Mesenchymal stem cell (in vitro differentiated cells and primary cell): ENCODE results near the gene NIPAL3.

ENCODE experiments used
- DNase-seq: peaks from one replicate; pipeline ENCODE4 v3.0.0-alpha.2; 2013
- H2AFZ ChIP-seq: one replicate; pipeline ENCODE4 v1.6.1; 2013; ENCODE audit warnings: low read depth, mild to moderate bottlenecking, control low read depth, inconsistent platforms, low read length, moderate library complexity
- H2AK5ac ChIP-seq: 2 replicates; pipeline ENCODE4 v1.6.1; 2013; ENCODE audit warnings: low read length, moderate library complexity, mild to moderate bottlenecking, inconsistent platforms; ENCODE audit not compliant: severe bottlenecking
- H2BK120ac ChIP-seq: one replicate; pipeline ENCODE4 v1.6.1; 2013; ENCODE audit warnings: low read depth, mild to moderate bottlenecking, inconsistent platforms, low read length, moderate library complexity
- H2BK12ac ChIP-seq, 2 experiments: one replicate each; pipeline ENCODE4 v1.6.1; 2013; ENCODE audit warnings: inconsistent platforms in 2 of 2, low read length in 2 of 2, mild to moderate bottlenecking in 2 of 2, moderate library complexity in 2 of 2, control low read depth in 1 of 2
- H2BK15ac ChIP-seq: one replicate; pipeline ENCODE4 v1.6.1; 2013; ENCODE audit warnings: mild to moderate bottlenecking, low read depth, inconsistent platforms; ENCODE audit not compliant: poor library complexity, severe bottlenecking
- H2BK5ac ChIP-seq: 2 replicates; pipeline ENCODE4 v1.6.1; 2013; ENCODE audit warnings: low read depth, mild to moderate bottlenecking, low read length, control low read depth, inconsistent platforms; ENCODE audit not compliant: poor library complexity, severe bottlenecking
- H3K14ac ChIP-seq, 2 experiments: one replicate each; pipeline ENCODE4 v1.6.1; 2013; ENCODE audit warnings: inconsistent platforms in 2 of 2, low read length in 2 of 2, control low read depth in 1 of 2, mild to moderate bottlenecking in 1 of 2, moderate library complexity in 1 of 2
- H3K18ac ChIP-seq, 2 experiments: one replicate each; pipeline ENCODE4 v1.6.1; 2013; ENCODE audit warnings: inconsistent platforms in 2 of 2, low read length in 2 of 2, control low read depth in 1 of 2, low read depth in 1 of 2, mild to moderate bottlenecking in 1 of 2
- H3K23ac ChIP-seq, 2 experiments: one replicate each; pipeline ENCODE4 v1.6.1; 2013; ENCODE audit warnings: inconsistent platforms in 2 of 2, low read length in 2 of 2, mild to moderate bottlenecking in 2 of 2, moderate library complexity in 2 of 2, control low read depth in 1 of 2
- H3K27ac ChIP-seq: 2 replicates; pipeline ENCODE4 v1.5.1; 2013; ENCODE audit warnings: mild to moderate bottlenecking, moderate library complexity, low read length, control low read depth, inconsistent platforms; ENCODE audit not compliant: poor library complexity, severe bottlenecking
- H3K27me3 ChIP-seq, 2 experiments: 2 replicates each; pipeline versions ENCODE4 v1.6.1 to v1.7.0; 2013; ENCODE audit warnings: low read length in 2 of 2, mild to moderate bottlenecking in 2 of 2, moderate library complexity in 2 of 2, control low read depth in 1 of 2, inconsistent platforms in 1 of 2; ENCODE audit not compliant: control insufficient read depth in 1 of 2, insufficient read depth in 1 of 2
- H3K36me3 ChIP-seq, 2 experiments: 2 replicates each; pipeline versions ENCODE4 v1.6.1 to v1.7.0; 2013; ENCODE audit warnings: low read length in 2 of 2, control low read depth in 1 of 2, inconsistent platforms in 1 of 2, low read depth in 1 of 2, mild to moderate bottlenecking in 1 of 2; ENCODE audit not compliant: insufficient read depth in 2 of 2, control insufficient read depth in 1 of 2
- H3K4ac ChIP-seq, 2 experiments: one replicate each; pipeline ENCODE4 v1.6.1; 2013; ENCODE audit warnings: inconsistent platforms in 2 of 2, low read length in 2 of 2, mild to moderate bottlenecking in 2 of 2, moderate library complexity in 2 of 2, control low read depth in 1 of 2, low read depth in 1 of 2
- H3K4me1 ChIP-seq: 2 replicates; pipeline ENCODE4 v1.6.1; 2013; ENCODE audit warnings: low read depth, low read length, control low read depth; ENCODE audit not compliant: control insufficient read depth, insufficient read depth
- H3K4me2 ChIP-seq: 2 replicates; pipeline ENCODE4 v1.6.1; 2013; ENCODE audit warnings: low read length, mild to moderate bottlenecking, inconsistent platforms; ENCODE audit not compliant: poor library complexity, severe bottlenecking
- H3K4me3 ChIP-seq, 2 experiments: 2 replicates each; pipeline versions ENCODE4 v1.5.1 to v1.7.0; 2013; ENCODE audit warnings: low read length in 2 of 2, mild to moderate bottlenecking in 2 of 2, control low read depth in 1 of 2, low read depth in 1 of 2; ENCODE audit not compliant: insufficient read depth in 1 of 2
- H3K79me1 ChIP-seq: replicated peaks from 2 replicates; pipeline ENCODE4 v1.6.1; 2013; ENCODE audit warnings: mild to moderate bottlenecking, control low read depth, low read length, inconsistent platforms; ENCODE audit not compliant: poor library complexity, severe bottlenecking
- H3K9ac ChIP-seq: 2 replicates; pipeline ENCODE4 v1.7.0; 2013; ENCODE audit warnings: mild to moderate bottlenecking, low read length, moderate library complexity
- H3K9me3 ChIP-seq: 2 replicates; pipeline ENCODE4 v1.7.0; 2013; ENCODE audit warnings: mild to moderate bottlenecking, low read length; ENCODE audit not compliant: control insufficient read depth
- H4K8ac ChIP-seq: one replicate; pipeline ENCODE4 v1.6.1; 2013; ENCODE audit warnings: inconsistent platforms, mild to moderate bottlenecking, low read length, moderate library complexity
- H4K91ac ChIP-seq: one replicate; pipeline ENCODE4 v1.6.1; 2013; ENCODE audit warnings: mild to moderate bottlenecking, low read length, inconsistent platforms
- WGBS: methylation state at CpG from one replicate; pipeline ENCODE4 v1.1.7; 2013; ENCODE audit warnings: mixed read lengths; 5-methylcytosine and 5-hydroxymethylcytosine counted together

Gene NIPAL3

DNA sequence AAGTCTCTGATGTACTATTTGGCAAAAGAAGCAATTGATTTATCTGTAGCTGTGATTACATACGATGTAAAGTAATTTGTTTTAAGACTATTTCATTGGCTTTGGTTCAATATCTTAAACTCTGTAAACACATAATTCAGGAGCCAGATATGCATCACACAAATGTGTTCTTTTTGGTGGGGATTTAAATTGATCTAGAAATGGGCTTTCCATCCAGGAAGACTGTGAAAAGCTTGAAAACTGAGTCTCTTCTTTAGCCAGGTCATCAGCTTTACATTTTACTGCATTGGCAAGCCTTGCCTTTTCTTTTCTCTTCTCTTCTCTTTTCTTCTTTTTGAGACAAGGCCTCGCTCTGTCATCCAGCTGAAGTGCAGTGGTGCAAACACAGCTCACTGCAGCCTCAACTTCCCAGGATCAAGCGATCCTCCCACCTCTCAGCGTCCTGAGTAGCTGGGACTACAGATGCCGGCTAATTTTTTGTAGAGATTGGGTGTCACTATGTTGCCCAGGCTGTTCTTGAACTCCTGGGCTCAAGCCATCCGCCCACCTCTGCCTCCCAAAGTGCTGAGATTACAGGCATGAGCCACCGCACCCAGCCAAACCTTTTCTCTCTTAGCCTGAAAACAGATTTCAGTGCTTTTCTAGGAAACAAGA lies 88.4 kb downstream of the NIPAL3 start:
- no peak for DNase-seq
- peaks cover 14% of the 10 kb centered on the region for H3K4me1 ChIP-seq
- H4K91ac ChIP-seq = no peak overlapping the region
- H3K79me1 ChIP-seq = peaks cover 7% of the 10 kb centered on the region
- H2BK15ac ChIP-seq = no peak overlapping the region
- no peak overlapping the region for H3K27ac ChIP-seq
- peak overlapping the region; percentile 83 for H3K9ac ChIP-seq
- H3K18ac ChIP-seq = no peak overlapping the region
- WGBS = 83% methylated on average over 5 of the region's 7 CpGs
- no peak overlapping the region for H2AK5ac ChIP-seq
- no peak overlapping the region for H2BK5ac ChIP-seq
- no peak overlapping the region for H2BK12ac ChIP-seq
- H3K4ac ChIP-seq = no peak overlapping the region
- peaks cover 8 to 12% of the 10 kb centered on the region in 2 experiments for H3K27me3 ChIP-seq
- H2AFZ ChIP-seq = no peak overlapping the region
- H3K9me3 ChIP-seq = no peaks in the 10 kb centered on the region
- H4K8ac ChIP-seq = no peak overlapping the region
- H3K23ac ChIP-seq = no peak overlapping the region
- H3K14ac ChIP-seq = no peak overlapping the region
- H3K4me2 ChIP-seq = no peak overlapping the region
- no peak overlapping the region for H2BK120ac ChIP-seq
- H3K4me3 ChIP-seq = peak overlapping the region in 1 of 2 experiments; percentile 85
- no peaks in the 10 kb centered on the region for H3K36me3 ChIP-seq

DNA sequence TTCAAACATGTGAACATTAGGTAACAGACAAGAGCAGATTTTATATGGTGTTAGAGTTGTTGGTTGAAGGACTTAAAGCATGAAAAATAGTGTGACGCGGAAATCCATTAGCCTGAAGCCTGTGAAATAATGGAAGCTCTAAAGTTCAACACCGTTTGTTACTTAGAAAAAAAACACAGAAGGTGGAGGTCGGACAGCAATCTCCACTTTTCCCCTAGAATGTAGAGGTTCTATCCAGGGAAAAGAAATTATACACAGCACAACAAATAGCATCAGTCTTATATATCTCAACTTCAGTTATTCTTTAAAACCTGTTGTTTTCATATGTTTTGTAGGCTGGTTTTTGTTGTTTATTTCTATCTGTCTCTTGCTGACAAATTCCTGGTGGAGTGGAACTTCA lies 89.0 kb downstream of the NIPAL3 start:
- Histone ChIP-seq H3K14ac (no peak overlapping the region), H3K9me3 (no peaks in the 10 kb centered on the region), H2BK120ac (no peak overlapping the region), H4K91ac (no peak overlapping the region), H3K4me1 (peaks cover 14% of the 10 kb centered on the region), H3K27ac (no peak overlapping the region), H2BK5ac (no peak overlapping the region), H3K4ac (no peak overlapping the region), H2AK5ac (no peak overlapping the region), H3K4me2 (no peak overlapping the region), H3K18ac (no peak overlapping the region), H2BK15ac (no peak overlapping the region), H3K36me3 (no peaks in the 10 kb centered on the region), H4K8ac (no peak overlapping the region), H2BK12ac (no peak overlapping the region), H2AFZ (no peak overlapping the region), H3K27me3 (peaks cover 3 to 7% of the 10 kb centered on the region in 2 experiments), H3K9ac (no peak overlapping the region), H3K23ac (no peak overlapping the region), H3K79me1 (peaks cover 7% of the 10 kb centered on the region), H3K4me3 (no peak overlapping the region)
- DNase-seq = no peak
- WGBS = 89% methylated on average over 3 of the region's 4 CpGs

DNA sequence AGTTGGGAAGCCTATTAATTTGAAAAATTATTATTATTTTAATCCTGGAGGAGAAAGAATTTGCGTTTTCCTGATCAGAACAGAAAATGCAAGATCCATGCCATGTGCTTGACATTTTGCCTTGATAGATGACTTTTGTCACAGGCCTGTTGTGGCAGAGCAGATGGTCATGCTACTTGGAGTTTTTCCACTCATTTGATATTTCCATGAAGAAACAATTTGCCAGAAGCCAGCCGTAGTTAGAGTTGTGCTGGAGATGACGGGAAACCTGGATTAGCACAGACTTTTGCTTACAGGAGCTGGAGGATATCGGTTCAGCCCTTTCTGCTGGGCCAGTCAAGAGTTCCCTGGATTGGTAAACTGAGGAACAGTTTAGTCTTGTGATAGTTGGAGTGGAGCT lies 90.2 kb downstream of the NIPAL3 start:
- Histone ChIP-seq H3K9me3 (no peaks in the 10 kb centered on the region), H3K27ac (no peak overlapping the region), H2AFZ (no peak overlapping the region), H3K4ac (no peak overlapping the region), H2BK5ac (no peak overlapping the region), H3K4me1 (peaks cover 14% of the 10 kb centered on the region), H3K27me3 (peaks cover 0 to 4% of the 10 kb centered on the region in 2 experiments), H3K4me2 (no peak overlapping the region), H4K91ac (no peak overlapping the region), H3K36me3 (no peaks in the 10 kb centered on the region), H3K14ac (no peak overlapping the region), H3K23ac (no peak overlapping the region), H3K18ac (no peak overlapping the region), H3K79me1 (peaks cover 7% of the 10 kb centered on the region), H2BK120ac (no peak overlapping the region), H4K8ac (no peak overlapping the region), H2BK15ac (no peak overlapping the region), H3K4me3 (no peak overlapping the region), H2AK5ac (no peak overlapping the region), H2BK12ac (no peak overlapping the region), H3K9ac (no peak overlapping the region)
- WGBS = 83% methylated on average over 4 of the region's 4 CpGs
- DNase-seq = no peak

DNA sequence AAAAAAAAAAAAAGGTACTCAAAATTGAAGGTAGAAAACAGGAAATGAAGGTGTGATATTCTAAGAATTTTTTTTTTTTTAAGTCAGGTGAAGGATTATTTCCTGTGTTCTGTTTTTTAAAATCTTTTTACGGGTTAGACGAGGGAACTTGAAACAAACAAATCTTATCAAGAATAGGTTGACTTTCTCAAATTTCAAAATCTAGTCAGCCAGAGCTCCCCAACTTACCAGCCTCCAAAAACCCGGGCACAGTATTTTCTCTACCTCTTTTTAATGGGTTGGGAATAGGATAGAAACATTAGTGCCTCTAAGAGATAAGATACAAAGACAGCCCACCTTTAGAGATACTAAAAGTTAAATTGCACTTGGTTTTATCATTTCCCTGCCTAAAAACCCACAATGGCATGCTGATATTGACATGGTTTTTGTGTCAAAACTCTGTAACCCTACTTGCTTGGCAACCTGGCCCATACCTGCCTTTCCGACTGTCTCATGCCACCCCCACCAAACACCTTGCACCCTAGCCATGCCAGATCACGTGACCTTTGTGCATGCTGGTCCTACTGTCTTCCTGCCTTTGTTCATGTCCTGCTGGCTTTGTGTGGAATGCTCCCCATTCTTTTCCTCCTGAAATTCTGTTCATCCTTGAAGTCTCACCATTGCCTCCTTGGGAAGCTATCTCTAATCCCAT lies 91.2 kb downstream of the NIPAL3 start:
- H2BK5ac ChIP-seq = no peak overlapping the region
- H2BK12ac ChIP-seq = no peak overlapping the region
- peaks cover 9% of the 10 kb centered on the region for H3K4me1 ChIP-seq
- no peak overlapping the region for H3K18ac ChIP-seq
- H4K91ac ChIP-seq = no peak overlapping the region
- DNase-seq = no peak
- H4K8ac ChIP-seq = no peak overlapping the region
- no peak overlapping the region for H3K27ac ChIP-seq
- H2BK120ac ChIP-seq = no peak overlapping the region
- H3K9ac ChIP-seq = no peak overlapping the region
- WGBS = 88% methylated on average over 2 of the region's 5 CpGs
- H3K27me3 ChIP-seq = peaks cover 0 to 4% of the 10 kb centered on the region in 2 experiments
- H3K14ac ChIP-seq = no peak overlapping the region
- no peaks in the 10 kb centered on the region for H3K36me3 ChIP-seq
- no peak overlapping the region for H2AFZ ChIP-seq
- no peak overlapping the region for H3K4me2 ChIP-seq
- H2AK5ac ChIP-seq = no peak overlapping the region
- H3K4me3 ChIP-seq = no peak overlapping the region
- no peak overlapping the region for H3K4ac ChIP-seq
- no peak overlapping the region for H2BK15ac ChIP-seq
- no peak overlapping the region for H3K23ac ChIP-seq
- peaks cover 8% of the 10 kb centered on the region for H3K79me1 ChIP-seq
- no peaks in the 10 kb centered on the region for H3K9me3 ChIP-seq
